OCI-LY1 (cell line): ENCODE measurements around the gene ELAVL1.
A peak's percentile ranks its signal among the peaks of the same experiment; 100 is the strongest.

ENCODE experiments used
- H2AFZ ChIP-seq: fragments of 200-600 bp; sonication (generic), shearing (Covaris generic); 2 replicates; pipeline ENCODE4 v1.6.0; 2014; ENCODE audit warnings: antibody characterized with exemption, mild to moderate bottlenecking, low read length
- H3F3A ChIP-seq: fragments of 200-600 bp; sonication (generic), shearing (Covaris generic); 2 replicates; pipeline ENCODE4 v1.6.0; 2014; ENCODE audit warnings: mild to moderate bottlenecking, antibody characterized with exemption, low read length, moderate library complexity; ENCODE audit not compliant: insufficient read depth
- H3K27ac ChIP-seq: fragments of 200-600 bp; sonication (generic); 2 replicates; pipeline ENCODE4 v1.5.1; 2014; ENCODE audit warnings: low read length, mixed run types, mild to moderate bottlenecking, low read depth; ENCODE audit not compliant: poor library complexity, severe bottlenecking
- H3K27me3 ChIP-seq: fragments of 200-600 bp; sonication (generic); 2 replicates; pipeline ENCODE4 v1.6.0; 2014; ENCODE audit warnings: antibody characterized with exemption, mild to moderate bottlenecking, low read length, moderate library complexity; ENCODE audit not compliant: insufficient read depth
- H3K36me3 ChIP-seq: fragments of 200-600 bp; sonication (generic); 2 replicates; pipeline ENCODE4 v1.6.1; 2014; ENCODE audit warnings: mild to moderate bottlenecking, antibody characterized with exemption, low read length, moderate library complexity, mixed read lengths; ENCODE audit not compliant: insufficient read depth
- H3K4me1 ChIP-seq: fragments of 200-600 bp; sonication (generic); 2 replicates; pipeline ENCODE4 v1.5.1; 2014; ENCODE audit warnings: mild to moderate bottlenecking, low read length, moderate library complexity; ENCODE audit not compliant: insufficient read depth, severe bottlenecking
- H3K4me2 ChIP-seq: fragments of 200-600 bp; sonication (generic), shearing (Covaris generic); 2 replicates; pipeline ENCODE4 v1.6.1; 2014; ENCODE audit warnings: low read length
- H3K4me3 ChIP-seq: fragments of 200-600 bp; sonication (generic); 2 replicates; pipeline ENCODE4 v1.5.1; 2014; ENCODE audit warnings: low read length, low read depth, mild to moderate bottlenecking, mixed read lengths; ENCODE audit not compliant: poor library complexity, severe bottlenecking
- H3K79me2 ChIP-seq: fragments of 200-600 bp; shearing (Covaris generic); 2 replicates; pipeline ENCODE4 v1.6.1; 2016; ENCODE audit warnings: mixed run types, low read length, mixed read lengths; ENCODE audit not compliant: insufficient read depth
- H3K9ac ChIP-seq: fragments of 200-600 bp; sonication (generic), shearing (Covaris generic); 2 replicates; pipeline ENCODE4 v1.6.1; 2014; ENCODE audit warnings: mild to moderate bottlenecking, low read length, mixed read lengths
- H3K9me2 ChIP-seq: fragments of 200-600 bp; sonication (generic), shearing (Covaris generic); 2 replicates; pipeline ENCODE4 v1.6.1; 2014; ENCODE audit warnings: low read depth, mild to moderate bottlenecking, low read length, mixed read lengths
- H3K9me3 ChIP-seq: fragments of 200-600 bp; shearing (Covaris generic); 2 replicates; pipeline ENCODE4 v1.6.1; 2014; ENCODE audit warnings: low read length, mixed read lengths
- H4K20me1 ChIP-seq: fragments of 200-600 bp; sonication (generic), shearing (Covaris generic); 2 replicates; pipeline ENCODE4 v1.6.0; 2016; ENCODE audit warnings: mild to moderate bottlenecking, low read length; ENCODE audit not compliant: insufficient read depth
- EZH2 ChIP-seq: fragments of 200-600 bp; sonication (generic), shearing (Covaris generic); IDR thresholded peaks from 2 replicates; pipeline ENCODE4 v1.8.0; 2017; ENCODE audit warnings: borderline replicate concordance, mixed run types, mild to moderate bottlenecking, antibody characterized with exemption, low read length, moderate library complexity, mixed read lengths
- TF ChIP-seq, protein P1 (sequence below): fragments of 200-600 bp; sonication (generic), shearing (Covaris generic); IDR thresholded peaks from 2 replicates; pipeline ENCODE4 v1.5.1; 2017; ENCODE audit warnings: mild to moderate bottlenecking, antibody characterized with exemption, low read length, moderate library complexity, mixed read lengths

Gene ELAVL1

DNA sequence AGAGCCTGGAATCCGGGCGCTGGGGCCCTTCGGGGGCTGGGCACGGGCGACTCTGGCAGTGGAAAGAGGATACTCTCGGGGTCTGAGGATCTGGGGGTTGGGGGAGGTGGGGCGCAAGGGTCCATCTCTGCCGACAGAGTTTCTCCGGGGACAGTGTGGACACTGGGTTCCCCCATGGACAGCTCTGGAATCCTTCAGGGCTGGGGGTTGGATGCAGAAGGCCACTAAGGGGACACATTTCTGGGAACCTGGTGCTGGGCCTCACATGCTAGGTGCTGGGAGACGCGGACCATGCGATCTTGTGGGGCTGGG lies 88.5 kb downstream of the ELAVL1 start:
- no peaks in the 10 kb centered on the region for H3F3A ChIP-seq
- no peaks in the 10 kb centered on the region for H3K79me2 ChIP-seq
- H3K27ac ChIP-seq = no peak overlapping the region
- peaks cover 4% of the 10 kb centered on the region; the same call in 1 of the 2 replicates for H3K27me3 ChIP-seq
- peaks cover 47% of the 10 kb centered on the region for H3K4me1 ChIP-seq
- no peak overlapping the region for H2AFZ ChIP-seq
- H4K20me1 ChIP-seq = no peaks in the 10 kb centered on the region
- peak overlapping the region; percentile 35 for H3K4me3 ChIP-seq
- H3K4me2 ChIP-seq = peak overlapping the region; percentile 49; the same call in 1 of the 2 replicates
- H3K9me2 ChIP-seq = no peaks in the 10 kb centered on the region
- H3K36me3 ChIP-seq = peaks cover 15% of the 10 kb centered on the region
- no peak overlapping the region; the same call in 1 of the 2 replicates for H3K9ac ChIP-seq
- no peaks in the 10 kb centered on the region for H3K9me3 ChIP-seq
- TF ChIP-seq, protein P1, sequence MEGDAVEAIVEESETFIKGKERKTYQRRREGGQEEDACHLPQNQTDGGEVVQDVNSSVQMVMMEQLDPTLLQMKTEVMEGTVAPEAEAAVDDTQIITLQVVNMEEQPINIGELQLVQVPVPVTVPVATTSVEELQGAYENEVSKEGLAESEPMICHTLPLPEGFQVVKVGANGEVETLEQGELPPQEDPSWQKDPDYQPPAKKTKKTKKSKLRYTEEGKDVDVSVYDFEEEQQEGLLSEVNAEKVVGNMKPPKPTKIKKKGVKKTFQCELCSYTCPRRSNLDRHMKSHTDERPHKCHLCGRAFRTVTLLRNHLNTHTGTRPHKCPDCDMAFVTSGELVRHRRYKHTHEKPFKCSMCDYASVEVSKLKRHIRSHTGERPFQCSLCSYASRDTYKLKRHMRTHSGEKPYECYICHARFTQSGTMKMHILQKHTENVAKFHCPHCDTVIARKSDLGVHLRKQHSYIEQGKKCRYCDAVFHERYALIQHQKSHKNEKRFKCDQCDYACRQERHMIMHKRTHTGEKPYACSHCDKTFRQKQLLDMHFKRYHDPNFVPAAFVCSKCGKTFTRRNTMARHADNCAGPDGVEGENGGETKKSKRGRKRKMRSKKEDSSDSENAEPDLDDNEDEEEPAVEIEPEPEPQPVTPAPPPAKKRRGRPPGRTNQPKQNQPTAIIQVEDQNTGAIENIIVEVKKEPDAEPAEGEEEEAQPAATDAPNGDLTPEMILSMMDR = no peak
- TF ChIP-seq EZH2 = no peak

DNA sequence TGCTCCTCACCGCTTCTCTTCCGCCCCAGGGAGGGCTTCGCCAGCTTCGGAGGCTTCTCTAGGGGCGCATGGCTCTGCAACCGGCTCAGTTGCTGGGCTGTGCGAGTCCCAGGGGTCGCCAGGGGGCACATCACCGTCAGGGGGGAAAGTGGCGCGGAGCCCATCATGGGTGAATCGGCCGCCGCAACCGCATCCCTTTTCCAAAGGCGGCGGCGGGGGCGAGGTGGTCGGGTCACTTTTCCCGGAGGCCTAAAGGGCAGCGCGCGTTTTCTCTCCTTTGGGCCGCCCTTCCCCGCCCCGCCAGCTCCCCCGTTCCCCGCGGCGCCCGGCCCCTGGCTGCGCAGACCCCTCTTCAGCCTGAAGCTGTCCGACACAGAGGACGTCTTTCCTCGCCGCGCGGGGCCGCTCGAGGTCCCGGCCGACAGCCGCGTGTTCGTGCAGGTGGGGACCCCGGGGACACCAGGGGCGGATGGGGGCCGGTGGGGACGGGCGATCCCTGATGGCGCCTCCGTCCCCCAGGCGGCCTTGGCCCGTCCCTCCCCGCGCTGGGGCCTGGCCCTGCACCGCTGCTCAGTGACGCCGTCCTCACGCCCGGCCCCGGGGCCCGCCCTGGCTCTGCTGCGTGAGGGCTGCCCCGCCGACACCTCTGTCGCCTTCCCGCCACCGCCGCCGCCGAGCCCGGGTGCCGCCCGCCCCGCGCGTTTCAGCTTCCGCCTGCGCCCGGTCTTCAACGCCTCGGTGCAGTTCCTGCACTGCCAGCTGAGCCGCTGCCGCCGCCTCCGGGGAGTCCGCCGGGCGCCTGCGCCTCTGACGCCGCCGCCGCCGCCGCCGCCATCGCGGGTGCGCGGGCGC lies 89.1 kb downstream of the ELAVL1 start:
- peaks cover 20% of the 10 kb centered on the region for H3K36me3 ChIP-seq
- no peaks in the 10 kb centered on the region for H3F3A ChIP-seq
- peak overlapping the region; percentile 49 for H3K4me2 ChIP-seq
- H3K9ac ChIP-seq = no peak overlapping the region; the same call in 1 of the 2 replicates
- H3K27ac ChIP-seq = no peak overlapping the region
- H2AFZ ChIP-seq = no peak overlapping the region
- H3K9me2 ChIP-seq = no peaks in the 10 kb centered on the region
- H3K4me3 ChIP-seq = peak overlapping the region; percentile 35
- no peaks in the 10 kb centered on the region for H3K79me2 ChIP-seq
- peaks cover 4% of the 10 kb centered on the region; the same call in 1 of the 2 replicates for H3K27me3 ChIP-seq
- peaks cover 42% of the 10 kb centered on the region for H3K4me1 ChIP-seq
- H3K9me3 ChIP-seq = no peaks in the 10 kb centered on the region
- TF ChIP-seq EZH2 = no peak
- TF ChIP-seq, protein P1 = no peak
- H4K20me1 ChIP-seq = no peaks in the 10 kb centered on the region

DNA sequence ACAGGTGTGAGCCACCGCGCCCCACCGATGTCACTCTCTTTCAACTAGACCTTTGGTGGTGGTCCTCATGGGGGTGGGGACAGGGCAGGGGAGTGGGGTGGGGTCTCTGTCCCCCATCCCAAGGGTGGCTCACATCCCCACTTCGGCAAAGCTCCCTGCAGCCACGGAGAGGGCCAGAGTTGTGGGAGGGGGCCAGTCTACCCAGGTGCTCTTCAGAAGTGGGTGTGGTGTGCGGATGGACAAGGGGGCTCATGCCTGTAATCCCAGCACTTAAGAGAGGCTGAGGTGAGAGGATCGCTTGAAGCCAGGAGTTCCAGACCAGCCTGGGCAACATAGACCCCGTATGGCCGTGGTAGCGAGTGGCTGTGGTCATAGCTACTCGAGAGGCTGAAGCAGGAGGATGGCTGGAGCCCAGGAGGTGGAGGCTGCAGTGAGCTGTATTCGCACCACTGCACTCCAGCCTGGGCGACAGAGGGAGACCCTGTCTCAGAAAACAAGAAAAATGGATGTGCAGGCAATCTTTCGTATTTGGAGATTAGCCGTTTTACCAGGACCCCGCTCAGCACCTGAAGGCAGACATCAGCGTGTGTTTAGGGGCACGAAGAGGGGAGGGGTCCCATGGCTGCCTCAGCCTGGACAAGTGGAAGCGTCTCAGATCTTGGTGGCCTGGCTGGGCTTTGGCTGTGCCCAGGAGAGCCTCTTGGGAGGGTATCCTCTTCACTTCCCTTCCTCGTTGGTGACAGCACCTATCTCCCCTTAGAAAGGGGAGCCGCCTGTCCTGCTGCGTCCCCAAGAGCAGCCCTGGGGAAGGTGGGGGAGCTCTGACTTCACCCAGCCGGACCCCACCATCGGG lies 90.0 kb downstream of the ELAVL1 start:
- no peaks in the 10 kb centered on the region for H4K20me1 ChIP-seq
- no peaks in the 10 kb centered on the region for H3K9me2 ChIP-seq
- H3F3A ChIP-seq = no peaks in the 10 kb centered on the region
- TF ChIP-seq, protein P1 = no peak
- TF ChIP-seq EZH2 = no peak
- peaks cover 29% of the 10 kb centered on the region for H3K36me3 ChIP-seq
- no peaks in the 10 kb centered on the region for H3K79me2 ChIP-seq
- peaks cover 4% of the 10 kb centered on the region; the same call in 1 of the 2 replicates for H3K27me3 ChIP-seq
- H3K4me1 ChIP-seq = peaks cover 37% of the 10 kb centered on the region
- H3K4me2 ChIP-seq = peak overlapping the region; percentile 49
- H3K27ac ChIP-seq = no peak overlapping the region
- no peak overlapping the region for H2AFZ ChIP-seq
- no peaks in the 10 kb centered on the region for H3K9me3 ChIP-seq
- H3K9ac ChIP-seq = no peak overlapping the region
- peak overlapping the region; percentile 35 for H3K4me3 ChIP-seq
